Measurements from ENCODE around the gene ITIH2. TPM values are rescaled to one million over a fixed set of nuclear protein-coding genes. Genes with fewer than 3 reads are reported as not detected.
"Not testable (repeated sequence)": the region's sequence is repeated elsewhere in the genome, so short reads cannot be mapped to it uniquely, and the experiment has no call there.

Gene ITIH2
- total RNA-seq, 1 donor from 2014 or later: not detected

DNA sequence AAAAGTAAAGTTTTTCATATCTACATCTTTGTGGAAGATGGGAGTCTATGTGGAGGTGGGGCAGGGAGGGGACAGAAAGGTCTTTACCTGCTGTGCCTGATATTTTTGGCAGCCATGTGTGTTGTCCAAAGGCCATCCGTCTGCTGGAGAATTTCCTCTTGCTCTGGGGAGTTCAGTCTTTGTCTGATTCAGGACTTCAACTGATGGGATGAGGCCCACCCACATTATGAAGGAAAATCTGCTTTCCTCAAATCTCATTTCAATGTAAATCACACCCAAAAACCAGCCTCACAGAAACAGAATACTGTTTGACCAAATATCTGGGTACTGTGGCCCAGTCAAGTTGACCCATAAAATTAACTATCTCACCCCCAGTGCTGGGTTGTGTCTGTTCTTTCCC, 23.9 kb upstream of the ITIH2 start:
- DNase-seq (ENCODE audit: low read depth): no peak
- H3K27me3 ChIP-seq (ENCODE audit: control insufficient read depth, insufficient read depth, low read length): no peaks in the 10 kb centered on the region
- no peak for FAIRE-seq
- no peak overlapping the region for H3K4me3 ChIP-seq (ENCODE audit: low read depth, low read length)
- no peak for TF ChIP-seq CTCF (IDR thresholded peaks at IDR 0.05; ENCODE audit: insufficient read depth, low read length, severe bottlenecking)
- no peaks in the 10 kb centered on the region for H3K36me3 ChIP-seq (ENCODE audit: control insufficient read depth, insufficient read depth, low read length)

GRCh38 chr10:7680078-7680477, 23.0 kb upstream of the ITIH2 start:
- DNase-seq (ENCODE audit: low read depth): peak; percentile 17
- not testable (repeated sequence) for H3K36me3 ChIP-seq (ENCODE audit: control insufficient read depth, insufficient read depth, low read length); H3K27me3 ChIP-seq (ENCODE audit: control insufficient read depth, insufficient read depth, low read length); FAIRE-seq; H3K4me3 ChIP-seq (ENCODE audit: low read depth, low read length)

DNA sequence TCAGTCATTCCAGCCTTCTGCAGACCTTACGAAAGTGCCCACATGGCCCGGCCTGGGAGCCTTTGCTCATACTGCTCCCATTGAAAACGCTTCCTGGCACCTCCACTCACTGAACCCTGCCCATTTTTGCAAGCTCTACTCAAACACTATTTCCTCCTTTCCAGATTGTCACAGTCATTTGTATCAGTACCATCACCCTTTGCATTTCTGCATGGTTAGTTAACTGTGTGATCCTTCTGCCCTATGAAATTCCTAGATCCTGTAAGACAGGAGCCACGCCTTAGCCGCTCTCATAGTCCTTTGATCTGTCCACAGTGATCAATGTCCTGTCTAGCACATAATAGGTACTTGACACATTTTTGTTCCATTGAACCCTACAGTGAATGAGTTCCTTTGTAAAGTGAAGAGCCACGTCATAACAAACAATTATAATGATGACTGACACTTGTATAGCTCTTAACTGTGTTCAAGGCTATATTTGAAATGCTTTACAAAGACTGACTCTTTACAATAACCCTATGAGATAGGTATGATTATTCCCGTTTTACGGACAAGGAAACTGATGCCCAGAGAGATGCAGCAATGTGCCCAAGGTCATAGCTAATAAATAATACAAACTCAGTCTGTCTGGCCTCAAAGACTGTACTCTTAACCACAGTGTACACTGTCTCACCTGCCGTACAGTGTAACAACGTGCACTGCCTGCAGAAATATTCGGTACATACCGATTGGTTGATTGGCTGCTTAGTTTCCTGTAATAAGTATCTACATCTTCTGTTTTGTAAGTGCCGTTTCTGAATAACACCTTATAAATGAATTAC, 16.6 kb upstream of the ITIH2 start:
- FAIRE-seq: no peak
- Histone ChIP-seq H3K4me3 (ENCODE audit: low read depth, low read length) (no peak overlapping the region), H3K36me3 (ENCODE audit: control insufficient read depth, insufficient read depth, low read length) (no peaks in the 10 kb centered on the region), H3K27me3 (ENCODE audit: control insufficient read depth, insufficient read depth, low read length) (no peaks in the 10 kb centered on the region)
- DNase-seq (ENCODE audit: low read depth): no peak
- TF ChIP-seq CTCF (IDR thresholded peaks at IDR 0.05; ENCODE audit: insufficient read depth, low read length, severe bottlenecking): no peak

DNA sequence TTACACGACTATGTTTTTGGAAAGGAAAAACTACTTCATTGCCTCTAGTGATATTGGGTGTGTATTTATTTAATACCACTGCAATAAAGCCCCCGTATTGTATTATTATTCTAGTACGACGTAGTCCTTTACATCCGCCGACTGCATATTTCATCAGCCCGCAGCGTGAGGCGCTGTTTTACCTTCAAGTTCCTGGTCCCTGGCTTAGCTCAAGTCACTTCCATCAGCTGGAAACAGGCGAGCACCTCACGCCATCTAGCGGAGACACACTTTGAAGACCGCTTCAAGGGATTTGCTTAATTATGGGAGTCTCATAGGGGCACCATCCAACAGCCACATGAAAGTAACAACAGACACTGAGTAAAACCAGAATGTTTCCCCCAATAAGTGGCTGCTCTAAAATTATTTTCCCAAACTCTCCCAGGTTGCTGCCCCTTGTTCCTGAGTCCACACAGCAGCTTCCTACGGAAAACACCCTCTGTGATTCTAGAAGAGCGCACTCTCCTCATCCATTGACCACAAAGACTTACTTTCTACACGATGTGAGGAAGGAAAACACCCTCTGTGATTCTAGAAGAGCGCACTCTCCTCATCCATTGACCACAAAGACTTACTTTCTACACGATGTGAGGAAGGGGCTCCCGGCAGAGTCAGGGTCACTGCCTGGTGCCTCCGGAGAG, 15.7 kb upstream of the ITIH2 start:
- peak; percentile 76 for TF ChIP-seq CTCF (IDR thresholded peaks at IDR 0.05; ENCODE audit: insufficient read depth, low read length, severe bottlenecking)
- peak; percentile 73 for FAIRE-seq
- no peak overlapping the region for H3K4me3 ChIP-seq (ENCODE audit: low read depth, low read length)

DNA sequence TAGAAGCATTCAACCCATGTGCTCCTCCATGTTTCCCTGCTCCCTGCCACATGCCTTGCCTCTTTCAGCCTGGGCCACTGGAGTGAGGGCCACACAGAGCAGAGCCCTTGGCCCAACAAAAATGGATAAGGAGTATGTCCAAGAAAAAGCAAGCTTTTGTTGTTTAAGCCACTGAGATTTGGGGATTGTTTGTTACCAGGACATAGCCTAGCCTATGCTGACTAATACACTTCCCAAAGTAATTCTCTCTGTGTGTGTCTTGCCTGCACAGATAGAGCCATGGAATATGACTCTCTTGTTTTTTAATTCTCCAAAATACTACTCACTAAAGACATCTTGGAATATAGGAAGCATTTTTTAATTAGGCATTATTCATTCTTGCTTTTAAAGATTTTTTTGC, 13.5 kb upstream of the ITIH2 start:
- no peak for DNase-seq (ENCODE audit: low read depth)
- no peaks in the 10 kb centered on the region for H3K36me3 ChIP-seq (ENCODE audit: control insufficient read depth, insufficient read depth, low read length)
- TF ChIP-seq CTCF (IDR thresholded peaks at IDR 0.05; ENCODE audit: insufficient read depth, low read length, severe bottlenecking): no peak
- FAIRE-seq: no peak
- no peak overlapping the region for H3K4me3 ChIP-seq (ENCODE audit: low read depth, low read length)
- no peaks in the 10 kb centered on the region for H3K27me3 ChIP-seq (ENCODE audit: control insufficient read depth, insufficient read depth, low read length)

More for the DNA sequence above, 15.7 kb upstream of the ITIH2 start:
- no peaks in the 10 kb centered on the region for H3K27me3 ChIP-seq (ENCODE audit: control insufficient read depth, insufficient read depth, low read length)
- H3K36me3 ChIP-seq (ENCODE audit: control insufficient read depth, insufficient read depth, low read length): no peaks in the 10 kb centered on the region
- peak; percentile 81 for DNase-seq (ENCODE audit: low read depth)

DNA sequence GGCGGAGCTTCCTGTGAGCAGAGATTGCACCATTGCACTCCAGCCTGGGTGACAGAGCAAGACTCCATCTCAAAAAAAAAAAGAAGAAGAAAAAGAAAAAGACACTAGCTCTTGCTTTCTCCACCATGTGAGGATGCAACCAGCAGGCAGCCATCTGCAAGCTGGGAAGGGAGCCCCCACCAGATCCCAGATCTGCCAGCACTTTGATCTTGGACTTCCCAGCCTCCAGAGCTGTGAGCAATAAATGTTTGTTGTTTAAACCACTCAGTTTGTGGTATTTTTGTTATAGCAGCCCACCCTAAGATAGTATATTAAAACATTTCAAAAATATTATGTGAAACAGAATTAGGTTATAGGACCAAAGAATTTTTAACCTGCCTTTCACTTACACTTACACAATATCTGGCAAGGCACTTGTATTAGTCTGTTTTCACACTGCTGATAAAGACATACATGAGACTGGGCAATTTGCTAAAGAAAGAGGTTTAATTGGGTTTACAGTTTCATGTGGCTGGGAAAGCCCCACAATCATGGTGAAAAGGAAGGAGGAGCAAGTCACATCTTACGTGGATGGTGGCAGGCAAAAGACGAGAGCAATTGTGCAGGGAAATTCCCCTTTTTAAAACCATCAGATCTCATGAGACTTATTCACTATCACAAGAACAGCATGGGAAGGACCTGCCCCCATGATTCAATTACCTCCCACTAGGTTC, 12.1 kb upstream of the ITIH2 start:
- H3K4me3 ChIP-seq (ENCODE audit: low read depth, low read length); H3K36me3 ChIP-seq (ENCODE audit: control insufficient read depth, insufficient read depth, low read length); FAIRE-seq; DNase-seq (ENCODE audit: low read depth); H3K27me3 ChIP-seq (ENCODE audit: control insufficient read depth, insufficient read depth, low read length): not testable (repeated sequence)

DNA sequence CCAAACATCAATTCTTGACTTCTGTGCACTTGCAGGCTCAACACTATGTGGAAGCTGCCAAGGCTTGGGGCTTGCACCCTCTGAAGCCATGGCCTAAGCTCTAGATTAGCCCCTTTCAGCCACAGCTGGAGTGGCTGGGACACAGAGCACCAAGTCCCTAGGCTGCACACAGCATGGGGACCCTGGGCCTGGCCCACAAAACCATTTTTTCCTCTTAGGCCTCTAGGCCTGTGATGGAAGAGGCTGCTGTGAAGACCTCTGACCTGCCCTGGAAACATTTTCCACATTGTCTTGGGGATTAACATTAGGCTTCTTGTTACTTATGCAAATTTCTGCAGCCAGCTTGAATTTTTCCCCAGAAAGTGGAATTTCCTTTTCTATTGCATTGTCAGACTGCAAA, 10.7 kb upstream of the ITIH2 start:
- FAIRE-seq; H3K36me3 ChIP-seq (ENCODE audit: control insufficient read depth, insufficient read depth, low read length); H3K4me3 ChIP-seq (ENCODE audit: low read depth, low read length); H3K27me3 ChIP-seq (ENCODE audit: control insufficient read depth, insufficient read depth, low read length); DNase-seq (ENCODE audit: low read depth): not testable (repeated sequence)

DNA sequence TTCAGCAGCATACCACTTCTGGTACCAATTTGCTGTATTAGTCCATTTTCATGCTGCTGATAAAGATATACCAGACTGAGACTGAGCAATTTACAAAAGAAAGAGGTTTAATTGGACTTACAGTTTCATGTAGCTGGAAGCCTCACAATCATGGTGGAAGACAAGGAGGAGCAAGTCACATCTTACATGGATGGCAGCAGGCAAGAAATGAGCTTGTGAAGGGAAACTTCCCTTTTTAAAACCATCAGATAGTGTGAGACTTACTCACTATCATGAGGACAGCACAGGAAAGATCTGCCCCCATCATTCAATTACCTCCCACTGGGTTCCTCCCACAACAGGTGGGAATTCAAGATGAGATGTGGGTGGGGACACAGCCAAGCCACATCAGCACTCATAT, 9.9 kb upstream of the ITIH2 start:
- H3K36me3 ChIP-seq (ENCODE audit: control insufficient read depth, insufficient read depth, low read length); DNase-seq (ENCODE audit: low read depth); FAIRE-seq; H3K4me3 ChIP-seq (ENCODE audit: low read depth, low read length); H3K27me3 ChIP-seq (ENCODE audit: control insufficient read depth, insufficient read depth, low read length): not testable (repeated sequence)

Measured in bronchial epithelial cell (primary cell).